HEK293T (cell line): ENCODE results near the gene MAP1A.

Experiments used
- ARNT ChIP-seq: fragments of 450-650 bp; IDR thresholded peaks from 2 replicates; pipeline ENCODE4 v1.6.1; 2017; ENCODE audit warnings: mild to moderate bottlenecking
- BHLHE40 ChIP-seq: fragments of 450-650 bp; IDR thresholded peaks from 2 replicates; pipeline ENCODE4 v1.6.1; 2016; ENCODE audit warnings: mild to moderate bottlenecking, moderate library complexity, borderline replicate concordance
- CTBP1 ChIP-seq: fragments of 450-650 bp; IDR thresholded peaks from 2 replicates; pipeline ENCODE4 v1.6.1; 2016; ENCODE audit warnings: borderline replicate concordance
- ELF4 ChIP-seq: fragments of 450-650 bp; IDR thresholded peaks from 2 replicates; pipeline ENCODE4 v1.6.1; 2017; ENCODE audit warnings: antibody characterized with exemption
- FOXK2 ChIP-seq: fragments of 450-650 bp; IDR thresholded peaks from 2 replicates; pipeline ENCODE4 v1.6.1; 2016; ENCODE audit warnings: mild to moderate bottlenecking
- FOXM1 ChIP-seq: fragments of 450-650 bp; IDR thresholded peaks from 2 replicates; pipeline ENCODE4 v1.6.1; 2017; ENCODE audit warnings: mild to moderate bottlenecking, borderline replicate concordance
- HDGF ChIP-seq: fragments of 450-650 bp; IDR thresholded peaks from 2 replicates; pipeline ENCODE4 v1.6.1; 2017; ENCODE audit warnings: antibody characterized with exemption, borderline replicate concordance
- LEF1 ChIP-seq: fragments of 450-650 bp; IDR thresholded peaks from 2 replicates; pipeline ENCODE4 v1.6.1; 2017; ENCODE audit warnings: mild to moderate bottlenecking, borderline replicate concordance
- NFRKB ChIP-seq: fragments of 450-650 bp; IDR thresholded peaks from 2 replicates; pipeline ENCODE4 v1.6.1; 2016; ENCODE audit warnings: mild to moderate bottlenecking, moderate library complexity
- SP1 ChIP-seq: fragments of 450-650 bp; IDR thresholded peaks from 2 replicates; pipeline ENCODE4 v1.6.1; 2017
- SUZ12 ChIP-seq: fragments of 450-650 bp; IDR thresholded peaks from 2 replicates; pipeline ENCODE4 v1.6.1; 2016; ENCODE audit warnings: mild to moderate bottlenecking
- TARDBP ChIP-seq: fragments of 450-650 bp; IDR thresholded peaks from 2 replicates; pipeline ENCODE4 v1.6.1; 2016
- ZNF384 ChIP-seq: fragments of 450-650 bp; IDR thresholded peaks from 2 replicates; pipeline ENCODE4 v1.6.1; 2016
- TF ChIP-seq, protein P1 (sequence below): fragments of 450-650 bp; IDR thresholded peaks from 2 replicates; pipeline ENCODE4 v1.6.1; 2016

DNA sequence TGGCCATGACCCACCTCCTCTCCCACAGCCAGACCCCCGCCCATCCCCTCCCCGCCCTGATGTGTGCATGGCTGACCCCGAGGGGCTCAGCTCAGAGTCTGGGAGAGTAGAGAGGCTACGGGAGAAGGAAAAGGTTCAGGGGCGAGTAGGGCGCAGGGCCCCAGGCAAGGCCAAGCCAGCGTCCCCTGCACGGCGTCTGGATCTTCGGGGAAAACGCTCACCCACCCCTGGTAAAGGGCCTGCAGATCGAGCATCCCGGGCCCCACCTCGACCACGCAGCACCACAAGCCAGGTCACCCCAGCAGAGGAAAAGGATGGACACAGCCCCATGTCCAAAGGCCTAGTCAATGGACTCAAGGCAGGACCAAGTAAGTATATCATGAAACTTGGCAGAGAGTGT is 11.7 kb downstream of the MAP1A start:
- TF ChIP-seq SUZ12: no peak
- TF ChIP-seq, protein P1, sequence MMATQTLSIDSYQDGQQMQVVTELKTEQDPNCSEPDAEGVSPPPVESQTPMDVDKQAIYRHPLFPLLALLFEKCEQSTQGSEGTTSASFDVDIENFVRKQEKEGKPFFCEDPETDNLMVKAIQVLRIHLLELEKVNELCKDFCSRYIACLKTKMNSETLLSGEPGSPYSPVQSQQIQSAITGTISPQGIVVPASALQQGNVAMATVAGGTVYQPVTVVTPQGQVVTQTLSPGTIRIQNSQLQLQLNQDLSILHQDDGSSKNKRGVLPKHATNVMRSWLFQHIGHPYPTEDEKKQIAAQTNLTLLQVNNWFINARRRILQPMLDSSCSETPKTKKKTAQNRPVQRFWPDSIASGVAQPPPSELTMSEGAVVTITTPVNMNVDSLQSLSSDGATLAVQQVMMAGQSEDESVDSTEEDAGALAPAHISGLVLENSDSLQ: no peak
- no peak for TF ChIP-seq TARDBP
- no peak for TF ChIP-seq SP1
- TF ChIP-seq FOXK2: no peak
- TF ChIP-seq NFRKB: no peak
- TF ChIP-seq ZNF384: no peak
- no peak for TF ChIP-seq ARNT
- TF ChIP-seq HDGF: no peak
- TF ChIP-seq FOXM1: no peak
- no peak for TF ChIP-seq BHLHE40
- no peak for TF ChIP-seq ELF4
- no peak for TF ChIP-seq LEF1
- no peak for TF ChIP-seq CTBP1
